GM18507 (cell line): Measurements from ENCODE around the gene TRAF3.

Source experiments
- DNase-seq: peaks from one replicate; pipeline ENCODE4 v3.0.0; 2011; ENCODE audit warnings: low read depth; ENCODE audit not compliant: insufficient read length; ENCODE audit errors: extremely low spot score
- FAIRE-seq: peaks from 2 replicates; lab custom pipeline; 2011; peaks lifted over from hg19 to GRCh38; lab: Jason Lieb, UNC

Gene TRAF3

DNA sequence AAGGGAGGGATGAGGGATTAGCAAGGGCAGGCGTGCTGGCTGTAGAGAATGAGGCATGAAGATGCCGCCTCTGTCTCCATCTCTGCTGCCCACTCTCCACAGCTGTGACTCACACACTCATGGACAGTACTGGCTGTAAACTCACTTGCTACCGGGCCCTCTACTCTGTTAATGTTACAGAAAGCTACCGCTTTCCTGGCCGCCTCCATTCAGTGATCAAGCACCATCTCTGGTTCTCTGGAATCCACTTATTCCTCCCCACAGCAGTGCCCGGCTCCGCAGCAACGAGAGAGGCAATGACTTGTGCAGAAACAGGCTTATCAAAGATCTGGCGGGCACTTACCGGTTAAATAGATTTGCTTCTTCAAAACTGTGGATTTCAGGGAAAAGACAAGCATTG lies 180.0 kb downstream of the TRAF3 start:
- no peak for DNase-seq
- FAIRE-seq, result no peak

DNA sequence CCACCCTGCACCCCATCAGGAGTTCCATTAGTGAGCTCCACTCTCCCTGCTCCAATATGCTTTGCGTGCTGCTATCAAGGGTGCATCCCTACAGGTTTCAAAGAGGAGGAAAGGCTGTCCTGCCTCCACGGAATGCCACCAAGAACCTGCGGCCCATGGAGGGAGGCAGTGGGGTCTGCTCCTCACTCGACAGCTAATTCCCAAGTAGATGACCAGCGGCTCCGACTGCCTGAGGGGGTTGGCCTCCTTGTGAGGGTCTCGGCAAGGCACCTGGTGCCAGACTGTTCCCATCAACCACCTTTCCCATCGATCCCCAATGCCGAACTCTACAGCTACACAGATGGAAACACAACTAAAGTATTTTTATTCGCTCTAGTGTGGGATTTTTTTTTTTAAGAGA lies 181.2 kb downstream of the TRAF3 start:
- no peak for FAIRE-seq
- DNase-seq, result no peak
